Stimulated activated CD8-positive, alpha-beta memory T cell treated with anti-CD3 and anti-CD28 coated beads, Interleukin-7, amount 100 ng/mL, for 48 hours (primary cell): ENCODE measurements around the gene PTPN9.
A peak's percentile ranks its signal among the peaks of the same experiment; 100 is the strongest.
"Not testable (repeated sequence)": the region's sequence is repeated elsewhere in the genome, so short reads cannot be mapped to it uniquely, and the experiment has no call there.

ENCODE experiments used
- DNase-seq, 2 donors: peaks; one replicate each; pipeline ENCODE4 v3.0.0-alpha.2; 2020; ENCODE audit warnings: low read depth in 1 of 2; ENCODE audit errors: extremely low read depth in 1 of 2

PTPN9 gene

GRCh38 chr15:75454471-75455378, 124.4 kb downstream of the PTPN9 start:
- peak; percentile 58 to 69 for DNase-seq

GRCh38 chr15:75453703-75454470, 125.2 kb downstream of the PTPN9 start:
- peak; percentile 95 to 96 for DNase-seq

GRCh38 chr15:75452865-75453702, 126.0 kb downstream of the PTPN9 start:
- DNase-seq, result peak; percentile 42 to 74

DNA sequence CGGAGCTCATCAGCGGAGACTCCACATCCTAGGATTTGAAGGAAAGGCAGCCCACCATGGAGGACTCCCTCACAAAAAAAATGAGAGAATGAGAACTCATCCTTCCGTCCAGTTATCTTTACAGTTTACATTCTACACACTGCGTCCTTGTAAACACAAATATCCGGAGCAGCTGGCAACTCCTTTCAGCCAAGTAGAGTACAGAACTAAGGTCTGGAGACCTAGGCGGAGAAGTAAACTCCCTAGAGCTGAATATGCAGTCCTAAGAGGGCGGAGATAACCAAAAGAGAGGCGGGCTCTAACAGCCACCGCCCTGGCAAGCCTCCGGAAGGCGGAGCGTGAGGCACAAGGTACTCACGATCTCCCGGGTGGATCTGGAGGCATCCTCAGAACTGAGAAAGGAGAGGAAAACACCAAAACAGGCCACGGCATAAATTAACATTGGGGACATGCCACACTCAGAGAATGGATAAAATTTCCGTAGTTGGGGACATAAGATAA, 126.7 kb downstream of the PTPN9 start:
- peak; percentile 55 to 71 for DNase-seq

DNA sequence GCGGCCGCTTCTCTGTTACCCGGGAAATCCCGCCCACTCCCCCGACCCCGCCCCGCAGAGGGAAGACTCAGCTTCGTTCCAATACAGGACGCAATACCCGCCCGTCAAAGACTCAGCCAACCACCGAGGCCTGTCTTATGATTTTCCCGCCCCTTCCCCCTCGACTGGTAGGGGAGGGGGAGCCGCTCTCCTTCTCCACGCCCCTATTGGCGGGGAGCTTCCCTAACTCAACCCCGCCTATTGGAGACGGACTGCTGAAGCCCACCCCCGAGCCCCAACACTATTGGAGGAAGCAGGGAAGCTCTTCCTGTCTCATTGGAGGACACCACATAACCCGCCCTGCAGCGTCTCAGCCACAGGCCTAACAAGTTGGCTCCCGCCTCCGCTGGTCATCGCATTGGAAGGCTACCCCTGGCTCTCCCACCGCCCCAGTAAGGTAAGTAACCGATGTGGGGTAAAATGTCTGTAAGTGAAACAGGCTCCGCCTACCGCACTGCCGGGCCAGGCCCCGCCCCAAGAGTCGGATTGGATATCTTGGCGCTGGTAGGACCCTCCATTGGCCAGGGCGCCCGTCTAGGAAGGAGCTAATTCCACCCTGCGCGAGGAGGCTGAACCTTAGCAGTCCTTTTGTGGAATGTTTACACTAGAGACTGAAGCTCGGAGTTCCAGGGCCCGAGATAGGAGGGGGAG, 127.3 kb downstream of the PTPN9 start, which contains the start of gene SIN3A:
Gene SIN3A, minus strand, starts transcription at position 17 of the 690 bp plus-strand sequence. CDS start 21,315 bp downstream, outside the sequence.
- DNase-seq, result peak; percentile 98 to 99

DNA sequence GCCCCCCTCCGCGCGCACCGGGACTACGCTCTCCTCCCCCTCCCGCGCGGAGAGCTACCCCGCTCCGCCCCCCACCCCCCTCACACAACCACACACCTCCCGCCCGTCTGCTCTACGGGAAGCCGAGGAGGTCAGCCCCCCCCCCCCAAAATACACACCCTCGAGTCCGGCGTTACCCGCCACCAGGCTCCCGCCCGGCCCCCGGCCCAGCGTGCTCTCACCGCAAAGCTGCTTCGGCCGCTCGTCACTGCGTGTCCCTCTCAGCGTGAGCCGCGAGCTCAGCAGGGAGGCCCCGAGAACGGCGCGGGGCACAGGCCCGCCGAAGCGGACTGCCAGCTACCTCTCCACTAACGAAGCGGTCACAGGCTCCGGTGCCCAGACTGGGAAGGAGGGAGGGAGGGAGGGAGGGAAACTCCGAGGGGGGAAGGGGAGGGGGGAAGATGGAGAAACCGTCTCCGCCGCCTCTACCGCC, 127.9 kb downstream of the PTPN9 start:
- no peak for DNase-seq

GRCh38 chr15:75450307-75451201, 128.6 kb downstream of the PTPN9 start:
- peak; percentile 96 for DNase-seq

DNA sequence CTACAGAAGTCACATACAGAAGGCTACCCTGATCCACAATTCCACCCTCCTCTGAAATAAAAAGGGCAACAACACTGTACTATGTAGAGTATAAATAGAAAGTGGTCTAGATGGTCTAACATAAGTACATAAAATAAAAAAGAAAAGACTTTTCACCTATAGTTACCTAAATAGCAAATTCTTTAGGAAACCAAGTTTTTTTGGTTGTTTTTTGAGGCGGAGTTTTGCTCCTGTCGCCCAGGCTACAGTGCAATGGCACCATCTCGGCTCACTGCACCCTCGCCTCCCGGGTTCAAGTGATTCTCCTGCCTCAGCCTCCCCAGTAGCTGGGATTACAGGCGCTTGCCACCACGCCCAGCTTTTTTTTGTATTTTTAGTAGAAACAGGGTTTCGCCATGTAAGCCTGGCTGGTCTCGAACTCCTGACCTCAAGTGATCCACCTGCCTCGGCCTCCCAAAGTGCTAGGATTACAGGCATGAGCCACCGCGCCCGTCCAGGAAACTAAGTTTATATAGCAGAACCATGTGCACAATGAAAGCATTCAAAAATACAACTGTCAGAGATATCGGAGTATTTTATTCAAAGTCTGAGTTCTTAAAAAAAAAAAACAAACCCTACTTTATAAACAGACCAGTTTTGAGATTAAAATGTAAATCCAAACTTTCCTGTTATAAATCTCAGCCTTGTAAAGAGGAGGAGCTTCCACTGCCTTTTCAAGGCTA, 129.4 kb downstream of the PTPN9 start:
- DNase-seq, result no peak

DNA sequence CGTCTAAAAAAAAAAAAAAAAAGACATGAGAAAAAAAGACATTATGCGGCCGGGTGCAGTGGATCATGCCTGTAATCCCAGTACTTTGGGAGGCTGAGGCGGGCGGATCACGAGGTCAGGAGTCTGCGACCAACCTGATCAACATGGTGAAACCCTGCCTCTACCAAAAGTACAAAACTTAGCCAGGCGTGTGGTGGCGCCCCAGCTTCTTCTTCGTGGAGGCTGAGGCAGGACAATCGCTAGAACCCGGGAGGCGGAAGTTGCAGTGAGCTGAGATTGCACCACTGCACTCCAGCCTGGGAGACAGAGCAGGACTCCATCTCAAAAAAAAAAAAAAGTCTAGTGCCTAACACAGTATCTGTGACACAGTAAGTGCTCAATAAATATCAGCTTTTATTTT, 130.9 kb downstream of the PTPN9 start:
- not testable (repeated sequence) for DNase-seq

DNA sequence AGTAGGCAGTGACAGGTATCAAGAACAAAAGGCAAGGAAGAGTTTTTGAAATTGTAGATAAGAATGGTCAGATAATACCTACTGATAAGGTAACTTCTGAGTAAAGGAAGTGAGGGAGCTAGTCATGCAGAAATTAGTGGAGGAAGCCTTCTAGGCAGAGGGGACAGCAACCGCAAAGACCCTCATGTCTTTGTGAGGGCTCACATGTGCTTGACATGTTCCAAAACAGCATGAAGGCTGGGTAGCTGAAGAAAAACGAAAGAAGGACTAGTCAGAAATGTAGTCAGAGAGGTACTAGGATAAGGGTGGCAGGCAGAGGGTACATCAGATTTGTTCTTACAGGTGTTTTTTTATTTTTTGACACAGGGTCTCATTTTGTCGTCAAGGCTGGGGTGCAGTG, 133.0 kb downstream of the PTPN9 start:
- peak in 1 of 2 donors; percentile 24 for DNase-seq

GRCh38 chr15:75445324-75445723, 133.8 kb downstream of the PTPN9 start:
- not testable (repeated sequence) for DNase-seq

DNA sequence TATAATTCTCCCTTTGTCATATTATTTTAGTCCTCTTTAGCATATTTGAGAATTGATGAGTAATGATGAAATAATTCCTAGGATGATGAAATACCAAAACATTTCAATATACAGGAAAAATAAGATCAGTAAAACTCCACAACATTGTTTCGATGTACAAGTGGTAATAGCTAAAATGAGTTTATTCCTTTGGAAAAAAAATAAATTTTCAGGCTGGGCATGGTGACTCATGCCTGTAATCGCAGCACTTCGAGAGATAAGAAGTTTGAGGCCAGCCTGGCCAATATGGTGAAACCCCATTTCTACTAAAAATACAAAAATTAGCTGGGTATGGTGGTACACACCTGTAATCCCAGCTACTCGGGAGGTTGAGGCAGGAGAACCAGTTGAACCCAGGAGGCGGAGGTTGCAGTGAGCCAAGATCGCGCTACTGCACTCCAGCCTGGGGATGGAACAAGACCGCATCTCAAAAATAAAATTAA, 135.1 kb downstream of the PTPN9 start:
- DNase-seq, result not testable (repeated sequence)

- no peak for DNase-seq
Observed at GRCh38 chr15:75437721-75438120, 141.4 kb downstream of the PTPN9 start.

DNA sequence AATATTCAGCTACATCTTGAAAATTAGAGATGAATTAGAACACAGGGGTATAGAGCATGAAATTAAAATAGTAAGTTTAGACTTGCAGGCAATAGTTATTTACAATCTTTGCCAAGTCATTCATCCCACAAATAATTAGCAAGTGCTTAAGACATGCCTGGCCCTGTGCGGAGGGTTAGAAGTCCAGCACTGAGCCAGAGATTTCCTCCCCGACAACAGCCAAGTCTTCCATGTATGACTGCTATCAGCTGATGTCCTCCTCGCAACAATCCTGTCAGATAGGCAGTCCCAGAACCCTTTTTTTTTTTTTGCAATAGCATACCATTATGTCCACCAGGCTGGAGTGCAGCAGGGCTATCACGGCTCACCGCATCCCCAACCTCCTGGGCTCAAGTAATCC, 142.2 kb downstream of the PTPN9 start:
- no peak for DNase-seq

GRCh38 chr15:75431682-75432081, 147.4 kb downstream of the PTPN9 start:
- no peak for DNase-seq

DNA sequence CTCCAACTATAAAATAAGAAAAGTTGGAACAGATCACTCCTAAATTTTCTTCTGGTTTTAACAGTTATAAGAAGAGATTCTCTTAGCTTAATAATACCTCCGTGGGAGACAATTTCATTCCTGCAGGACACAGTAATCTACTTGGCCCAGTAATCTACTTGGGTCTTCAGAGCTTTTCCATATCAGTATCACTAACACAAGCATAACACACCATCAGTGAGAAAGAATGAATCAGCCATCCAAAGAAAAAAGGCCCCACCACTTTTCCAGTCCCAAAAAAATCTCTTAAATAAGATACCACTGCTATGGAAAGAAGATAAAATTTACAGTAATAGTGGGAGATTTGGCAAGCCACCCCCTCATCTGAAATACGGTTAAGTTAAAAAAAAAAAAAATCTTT, 147.8 kb downstream of the PTPN9 start:
- DNase-seq, result no peak

DNA sequence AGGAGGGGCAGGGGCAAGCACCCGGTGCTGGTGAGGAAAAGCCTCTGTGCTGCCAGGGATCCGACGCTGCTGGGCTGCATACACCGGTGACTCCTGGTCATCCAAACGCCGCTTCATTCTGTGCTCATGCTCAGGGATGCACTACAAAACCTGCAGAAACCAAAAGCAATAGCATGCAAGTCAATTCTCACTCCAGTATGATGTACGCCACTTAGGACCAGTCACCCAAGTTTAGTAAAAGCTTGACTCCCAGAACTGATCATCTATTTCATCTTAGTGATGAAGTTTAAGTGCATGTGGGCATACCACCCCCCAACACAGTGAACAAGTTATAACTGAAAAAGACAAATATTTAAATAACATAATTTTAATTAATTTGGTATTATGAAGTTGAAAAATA, 148.9 kb downstream of the PTPN9 start:
- DNase-seq, result no peak

DNA sequence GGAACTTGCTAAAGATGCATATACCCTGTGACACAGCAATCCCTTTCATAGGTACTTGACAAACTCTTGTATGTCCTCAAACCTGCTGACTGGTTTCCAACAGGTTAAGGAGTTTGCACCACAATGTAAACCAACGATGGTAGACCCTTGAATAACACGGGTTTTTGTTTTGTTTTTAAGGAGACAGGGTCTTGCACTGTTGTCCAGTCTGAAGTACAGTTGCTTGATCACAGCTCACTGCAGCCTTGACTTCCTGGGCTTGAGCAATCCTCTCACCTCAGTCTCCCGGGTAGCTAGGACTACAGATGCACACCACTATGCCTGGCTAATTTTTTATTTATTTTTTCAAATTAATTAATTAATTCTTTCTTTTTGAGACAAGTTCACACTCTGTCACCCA, 151.0 kb downstream of the PTPN9 start:
- no peak for DNase-seq
